Osteocyte (in vitro differentiated cells): ENCODE measurements around the gene SLC23A2. TPM values are rescaled to one million over a fixed set of nuclear protein-coding genes. Genes with fewer than 3 reads are reported as not detected.

Source experiments
- DNase-seq: peaks from one replicate; pipeline ENCODE4 v3.0.0; 2021; ENCODE audit warnings: mixed read lengths; ENCODE audit not compliant: unreplicated experiment; ENCODE audit errors: extremely low spot score
- H3K27ac Mint-ChIP-seq: one replicate; pipeline ENCODE4 v1.8.0; 2021; ENCODE audit warnings: mild to moderate bottlenecking, mixed read lengths; ENCODE audit not compliant: unreplicated experiment
- H3K27me3 Mint-ChIP-seq: one replicate; pipeline ENCODE4 v1.8.0; 2021; ENCODE audit warnings: mixed read lengths; ENCODE audit not compliant: unreplicated experiment
- H3K36me3 Mint-ChIP-seq: one replicate; pipeline ENCODE4 v1.8.0; 2021; ENCODE audit warnings: mixed read lengths; ENCODE audit not compliant: unreplicated experiment
- H3K4me1 Mint-ChIP-seq: one replicate; pipeline ENCODE4 v1.8.0; 2021; ENCODE audit warnings: mixed read lengths; ENCODE audit not compliant: unreplicated experiment
- H3K4me3 Mint-ChIP-seq: one replicate; pipeline ENCODE4 v1.8.0; 2021; ENCODE audit warnings: mild to moderate bottlenecking, moderate library complexity, mixed read lengths; ENCODE audit not compliant: unreplicated experiment
- H3K9me3 Mint-ChIP-seq: one replicate; pipeline ENCODE4 v1.8.0; 2021; ENCODE audit warnings: mixed read lengths; ENCODE audit not compliant: unreplicated experiment
- CTCF ChIP-seq: fragments of 200-600 bp; sonication (generic); IDR thresholded peaks from 2 replicates; pipeline ENCODE4 v1.5.0; 2021; ENCODE audit warnings: antibody characterized with exemption, mild to moderate bottlenecking, moderate library complexity
- total RNA-seq: library from RNA; stranded (reverse); gene quantifications from 2 replicates; pipeline ENCODE4 v1.2.1, GENCODE V29; 2021

The SLC23A2 gene
- total RNA-seq, 1 donor from 2014 or later = 23.1 TPM

GRCh38 chr20:4946585-4946984 lies 54.7 kb downstream of the SLC23A2 start:
- H3K4me1 Mint-ChIP-seq = peaks cover 32% of the 10 kb centered on the region

GRCh38 chr20:4944518-4945313 lies 56.6 kb downstream of the SLC23A2 start:
- no peak overlapping the region for H3K27ac Mint-ChIP-seq
- H3K4me1 Mint-ChIP-seq = peaks cover 14% of the 10 kb centered on the region
- no peaks in the 10 kb centered on the region for H3K27me3 Mint-ChIP-seq
- no peaks in the 10 kb centered on the region for H3K36me3 Mint-ChIP-seq
- no peaks in the 10 kb centered on the region for H3K9me3 Mint-ChIP-seq
- TF ChIP-seq CTCF = no peak
- H3K4me3 Mint-ChIP-seq = no peak overlapping the region
- no peak for DNase-seq

More at GRCh38 chr20:4946585-4946984, 54.7 kb downstream of the SLC23A2 start:
- DNase-seq = no peak
- no peak for TF ChIP-seq CTCF
- no peaks in the 10 kb centered on the region for H3K9me3 Mint-ChIP-seq
- H3K36me3 Mint-ChIP-seq = no peaks in the 10 kb centered on the region
- no peak overlapping the region for H3K27ac Mint-ChIP-seq
- no peak overlapping the region for H3K4me3 Mint-ChIP-seq
- H3K27me3 Mint-ChIP-seq = no peaks in the 10 kb centered on the region

- Mint-ChIP-seq H3K27ac (no peak overlapping the region), H3K27me3 (no peaks in the 10 kb centered on the region), H3K4me1 (peaks cover 16% of the 10 kb centered on the region), H3K4me3 (no peak overlapping the region), H3K9me3 (no peaks in the 10 kb centered on the region), H3K36me3 (no peaks in the 10 kb centered on the region)
- DNase-seq = no peak
- TF ChIP-seq CTCF = no peak
Observed at GRCh38 chr20:4942331-4942730, 59.0 kb downstream of the SLC23A2 start.

GRCh38 chr20:4937407-4938319 lies 63.6 kb downstream of the SLC23A2 start:
- H3K4me3 Mint-ChIP-seq = no peak overlapping the region
- H3K9me3 Mint-ChIP-seq = no peaks in the 10 kb centered on the region
- H3K27me3 Mint-ChIP-seq = no peaks in the 10 kb centered on the region
- DNase-seq = no peak
- H3K4me1 Mint-ChIP-seq = peaks cover 22% of the 10 kb centered on the region
- H3K27ac Mint-ChIP-seq = peak overlapping the region; percentile 54
- no peak for TF ChIP-seq CTCF
- no peaks in the 10 kb centered on the region for H3K36me3 Mint-ChIP-seq

GRCh38 chr20:4936851-4937406 lies 64.4 kb downstream of the SLC23A2 start:
- Mint-ChIP-seq H3K4me1 (peaks cover 19% of the 10 kb centered on the region), H3K9me3 (no peaks in the 10 kb centered on the region), H3K4me3 (no peak overlapping the region), H3K36me3 (no peaks in the 10 kb centered on the region), H3K27me3 (no peaks in the 10 kb centered on the region), H3K27ac (peak overlapping the region; percentile 36)
- no peak for TF ChIP-seq CTCF
- DNase-seq = no peak
